Mucosa of descending colon (tissue), 3 donors: ENCODE data around the gene FAXDC2. TPM values are rescaled to one million over a fixed set of nuclear protein-coding genes. Genes with fewer than 3 reads are reported as not detected.

Source experiments
- ATAC-seq: fragments of 200-7000 bp; cut with Tn5 transposase; one replicate; pipeline ENCODE4 v1.9.1; 2020; ENCODE audit warnings: mild to moderate bottlenecking, moderate library complexity
- DNase-seq, 3 donors: peaks; one replicate each; pipeline ENCODE4 v3.0.0-alpha.2; 2020
- H3K36me3 ChIP-seq: fragments of 200-600 bp; one replicate; pipeline ENCODE4 v1.8.0; 2021; ENCODE audit warnings: low read depth, mild to moderate bottlenecking
- H3K4me1 ChIP-seq: fragments of 200-600 bp; one replicate; pipeline ENCODE4 v1.8.0; 2021; ENCODE audit warnings: low read depth, mild to moderate bottlenecking
- H3K4me3 ChIP-seq: fragments of 200-600 bp; one replicate; pipeline ENCODE4 v1.8.0; 2021; ENCODE audit warnings: mild to moderate bottlenecking
- H3K9me3 ChIP-seq: fragments of 200-600 bp; one replicate; pipeline ENCODE4 v1.8.0; 2021; ENCODE audit warnings: mild to moderate bottlenecking
- intact Hi-C, 2 donors: fragments of 100-400 bp; cut with DNase I in 1 of 2; cut with micrococcal nuclease in 1 of 2; formaldehyde crosslinking; loops; one replicate each; pipeline versions ENCODE4 v1.11.0 to v1.11.1; 2022; cut with DNase I, micrococcal nuclease
- total RNA-seq, 3 donors: library from RNA; stranded (reverse); fragmentation: NEBNext Ultra II Directional in 2 of 3; extraction: Animal tissue kit (Norgen Biotek cat#: 25700) in 2 of 3; gene quantifications; one replicate each; pipeline versions ENCODE4 v1.2.1 to v1.2.4, GENCODE V29; 2021 to 2023
- TF ChIP-seq, protein P1 (sequence below): fragments of 200-600 bp; IDR thresholded peaks from one replicate; pipeline ENCODE4 v1.8.0; 2022; ENCODE audit warnings: antibody characterized with exemption, mild to moderate bottlenecking
- donor health status: DM: no; HTN: no; CAD: no; lungs with moderate emphysema.
- donor health status: DM: no; HTN: no; CAD: no.
- donor health status: DM: no; HTN: yes; CAD: no.

FAXDC2 gene
- total RNA-seq, 3 donors from 2014 or later, result 18.1 to 55.9 (median 20.9) TPM

DNA sequence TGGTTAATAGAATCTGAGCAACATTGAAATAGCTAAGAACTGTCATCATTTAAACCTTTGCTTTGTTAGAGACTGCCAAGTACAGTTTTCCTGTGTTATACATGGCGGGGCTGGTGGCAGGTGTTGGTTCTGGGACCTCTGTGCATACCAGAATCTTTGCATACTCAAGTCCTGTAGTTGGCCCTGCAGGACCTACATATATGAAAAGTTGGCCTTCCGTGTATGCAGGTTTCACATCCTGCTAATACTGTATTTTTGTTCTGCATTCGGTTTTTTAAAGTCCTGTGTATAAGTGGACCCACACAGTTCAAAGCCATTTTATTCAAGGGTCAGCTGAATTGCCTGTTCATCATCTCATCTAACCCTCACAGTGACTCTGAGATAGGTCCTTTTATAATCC lies 58.9 kb downstream of the FAXDC2 start:
- Histone ChIP-seq H3K9me3 (no peaks in the 10 kb centered on the region), H3K4me3 (no peak overlapping the region), H3K4me1 (peaks cover 4% of the 10 kb centered on the region), H3K36me3 (peaks cover 4% of the 10 kb centered on the region)
- intact Hi-C loops, result no loop called here
- no peak for ATAC-seq
- TF ChIP-seq, protein P1, sequence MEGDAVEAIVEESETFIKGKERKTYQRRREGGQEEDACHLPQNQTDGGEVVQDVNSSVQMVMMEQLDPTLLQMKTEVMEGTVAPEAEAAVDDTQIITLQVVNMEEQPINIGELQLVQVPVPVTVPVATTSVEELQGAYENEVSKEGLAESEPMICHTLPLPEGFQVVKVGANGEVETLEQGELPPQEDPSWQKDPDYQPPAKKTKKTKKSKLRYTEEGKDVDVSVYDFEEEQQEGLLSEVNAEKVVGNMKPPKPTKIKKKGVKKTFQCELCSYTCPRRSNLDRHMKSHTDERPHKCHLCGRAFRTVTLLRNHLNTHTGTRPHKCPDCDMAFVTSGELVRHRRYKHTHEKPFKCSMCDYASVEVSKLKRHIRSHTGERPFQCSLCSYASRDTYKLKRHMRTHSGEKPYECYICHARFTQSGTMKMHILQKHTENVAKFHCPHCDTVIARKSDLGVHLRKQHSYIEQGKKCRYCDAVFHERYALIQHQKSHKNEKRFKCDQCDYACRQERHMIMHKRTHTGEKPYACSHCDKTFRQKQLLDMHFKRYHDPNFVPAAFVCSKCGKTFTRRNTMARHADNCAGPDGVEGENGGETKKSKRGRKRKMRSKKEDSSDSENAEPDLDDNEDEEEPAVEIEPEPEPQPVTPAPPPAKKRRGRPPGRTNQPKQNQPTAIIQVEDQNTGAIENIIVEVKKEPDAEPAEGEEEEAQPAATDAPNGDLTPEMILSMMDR, result no peak
- DNase-seq, result no peak

DNA sequence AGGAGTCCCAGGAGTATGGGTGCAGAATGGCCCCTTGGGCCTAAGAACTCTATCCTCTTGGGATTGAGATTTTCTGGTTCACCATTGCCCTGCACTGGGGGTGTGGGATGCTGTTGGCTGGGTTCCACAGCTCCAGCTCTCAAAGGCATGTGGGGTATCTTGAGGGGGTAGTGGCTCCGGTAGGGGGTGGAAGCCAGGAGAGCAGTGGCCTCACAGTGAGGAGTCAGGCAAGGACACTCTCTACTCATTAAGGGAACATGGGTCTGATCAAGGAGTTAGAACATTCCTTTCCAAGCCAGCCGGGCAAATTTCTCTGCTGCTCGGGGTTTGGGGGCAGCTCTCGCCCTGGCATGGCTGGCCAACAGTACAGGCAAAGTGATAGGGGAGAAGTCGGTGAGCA lies 62.2 kb downstream of the FAXDC2 start:
- DNase-seq (no peak), ATAC-seq (no peak)
- no peak overlapping the region for H3K4me3 ChIP-seq
- H3K9me3 ChIP-seq, result no peaks in the 10 kb centered on the region
- H3K4me1 ChIP-seq, result peaks cover 18% of the 10 kb centered on the region
- TF ChIP-seq, protein P1, result no peak
- H3K36me3 ChIP-seq, result no peaks in the 10 kb centered on the region
- intact Hi-C loops, result no loop called here

DNA sequence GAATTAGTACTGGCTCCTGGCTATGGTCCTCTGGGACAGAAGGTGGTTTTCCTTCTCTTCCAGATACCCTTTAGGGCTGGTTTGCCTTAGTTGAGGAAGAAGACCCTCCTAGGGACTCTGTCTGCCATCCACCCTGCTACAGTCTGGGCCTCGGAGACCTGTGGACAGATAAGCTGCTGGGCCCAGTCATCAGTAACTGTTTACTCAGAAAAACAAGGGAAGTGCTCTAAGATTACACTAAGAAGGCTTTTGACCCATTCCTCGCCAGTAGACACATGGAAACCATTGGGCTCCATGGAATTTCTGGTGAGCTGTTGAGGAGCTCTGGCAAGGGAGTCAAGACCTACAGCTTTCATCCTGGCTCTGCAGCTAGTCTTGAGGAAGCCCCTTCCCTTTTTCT lies 64.0 kb downstream of the FAXDC2 start:
- intact Hi-C loops, result no loop called here
- Histone ChIP-seq H3K9me3 (no peaks in the 10 kb centered on the region), H3K36me3 (no peaks in the 10 kb centered on the region), H3K4me3 (no peak overlapping the region), H3K4me1 (peaks cover 25% of the 10 kb centered on the region)
- no peak for ATAC-seq
- no peak for DNase-seq
- TF ChIP-seq, protein P1, result no peak

DNA sequence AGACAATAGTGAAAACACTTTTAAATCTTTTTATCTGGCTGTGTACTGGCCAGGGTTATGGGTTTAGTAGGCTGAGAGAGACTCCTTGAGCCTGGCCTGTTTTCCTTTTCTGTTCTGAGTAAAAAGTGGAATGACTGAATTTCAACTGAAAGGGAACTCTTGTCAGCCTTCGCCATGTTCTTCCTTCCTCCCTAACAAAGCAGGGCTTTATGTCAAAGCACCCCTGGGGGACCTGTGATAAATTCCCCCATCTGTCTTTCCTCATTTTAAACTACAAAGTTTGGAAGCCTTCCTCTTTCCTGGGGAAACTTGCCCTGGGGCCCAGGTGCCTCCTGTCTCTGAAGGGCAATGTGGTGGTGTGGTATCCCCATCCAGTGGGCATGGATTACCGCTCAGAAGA lies 65.5 kb downstream of the FAXDC2 start:
- no peak for DNase-seq
- Histone ChIP-seq H3K4me3 (no peak overlapping the region), H3K4me1 (peaks cover 25% of the 10 kb centered on the region), H3K9me3 (no peaks in the 10 kb centered on the region), H3K36me3 (no peaks in the 10 kb centered on the region)
- ATAC-seq, result no peak
- TF ChIP-seq, protein P1, result no peak
- intact Hi-C loops, result no loop called here

DNA sequence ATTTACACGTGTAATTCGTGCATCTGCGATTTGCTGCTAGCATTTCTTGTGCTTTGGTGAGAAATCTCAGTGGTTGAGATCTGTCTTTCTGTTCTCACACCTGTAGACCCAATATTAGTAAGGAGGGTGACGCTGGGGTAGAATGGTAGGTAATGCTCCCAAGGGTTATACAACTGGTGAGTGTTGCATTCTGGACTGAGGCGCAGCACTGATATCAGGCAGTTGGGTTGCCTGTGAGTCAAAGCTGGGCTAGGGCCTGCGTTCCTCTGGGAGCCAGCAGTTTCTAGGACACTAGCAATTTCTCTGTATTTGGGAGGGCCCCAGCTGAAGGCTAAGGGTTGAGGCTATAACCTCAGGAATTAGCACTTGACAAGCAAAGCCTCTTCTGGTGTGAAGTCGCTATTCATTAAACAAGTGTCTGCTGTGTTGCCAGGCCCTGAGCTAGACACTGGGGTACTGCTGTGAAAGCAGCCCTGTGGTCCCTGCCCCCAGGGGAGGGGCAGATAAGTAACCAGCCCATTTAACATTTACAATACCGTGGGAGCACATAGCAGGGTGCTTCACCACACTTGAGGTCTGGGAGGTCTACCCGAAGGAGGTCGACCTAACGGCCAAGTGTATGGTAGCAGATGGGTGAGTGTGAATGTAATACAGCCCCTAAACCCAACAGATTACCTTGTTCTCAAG lies 66.5 kb downstream of the FAXDC2 start:
- Histone ChIP-seq H3K36me3 (no peaks in the 10 kb centered on the region), H3K9me3 (no peaks in the 10 kb centered on the region), H3K4me3 (no peak overlapping the region), H3K4me1 (peaks cover 25% of the 10 kb centered on the region)
- DNase-seq, result peak in 1 of 3 donors; percentile 12
- intact Hi-C loops, result no loop called here
- TF ChIP-seq, protein P1, result no peak
- peak; percentile 37 for ATAC-seq
